Stimulated activated naive CD4-positive, alpha-beta T cell (primary cell): ENCODE results near the gene HOXA3.
A peak's percentile ranks its signal among the peaks of the same experiment; 100 is the strongest.

ENCODE experiments used
- DNase-seq, 6 experiments: peaks; one replicate each; lab custom pipeline; 2025; lab: John Stamatoyannopoulos, UW

Gene HOXA3

GRCh38 chr7:27151931-27152815 lies at the start of gene HOXA3:
HOXA3 (minus strand) TSS chr7:27152583; CDS start chr7:27110640, 41,943 bp downstream.
- DNase-seq = no peak

GRCh38 chr7:27201580-27202017 lies 49.2 kb upstream of the HOXA3 start:
- no peak for DNase-seq

GRCh38 chr7:27200761-27201579 lies 48.6 kb upstream of the HOXA3 start:
- no peak for DNase-seq

GRCh38 chr7:27199849-27200760 lies 47.7 kb upstream of the HOXA3 start, which contains the start of gene HOXA13:
HOXA13 (minus strand) TSS chr7:27200091; CDS start chr7:27200077, 14 bp downstream.
- no peak for DNase-seq

GRCh38 chr7:27198871-27199801 lies 46.8 kb upstream of the HOXA3 start:
- DNase-seq = no peak

GRCh38 chr7:27198138-27198841 lies 45.9 kb upstream of the HOXA3 start:
- DNase-seq = no peak

- DNase-seq = no peak
Observed at GRCh38 chr7:27197137-27198042, 45.0 kb upstream of the HOXA3 start.

- DNase-seq = peak; percentile 46 to 82 (median 76)
Observed at GRCh38 chr7:27196287-27196767, 43.9 kb upstream of the HOXA3 start.

GRCh38 chr7:27194686-27195379 lies 42.5 kb upstream of the HOXA3 start:
- DNase-seq = no peak

GRCh38 chr7:27194002-27194352 lies 41.6 kb upstream of the HOXA3 start:
- no peak for DNase-seq

GRCh38 chr7:27193335-27194001 lies 41.1 kb upstream of the HOXA3 start:
- DNase-seq = no peak

GRCh38 chr7:27192546-27193334 lies 40.4 kb upstream of the HOXA3 start:
- DNase-seq = peak in 1 of 6 experiments; percentile 17

GRCh38 chr7:27191833-27192545 lies 39.6 kb upstream of the HOXA3 start:
- DNase-seq = no peak

- no peak for DNase-seq
Observed at GRCh38 chr7:27191161-27191731, 38.9 kb upstream of the HOXA3 start.

GRCh38 chr7:27189997-27190748 lies 37.8 kb upstream of the HOXA3 start:
- no peak for DNase-seq
